ENCODE results near the gene MYBPC3. TPM values are rescaled to one million over a fixed set of nuclear protein-coding genes. Genes with fewer than 3 reads are reported as not detected.

The MYBPC3 gene
- total RNA-seq, 1 donor from 2014 or later = not detected

- Mint-ChIP-seq H3K4me1 (ENCODE audit: low read depth, unreplicated experiment) (no peaks in the 10 kb centered on the region), H3K27me3 (ENCODE audit: low read depth, unreplicated experiment) (peaks cover 12% of the 10 kb centered on the region), H3K27ac (ENCODE audit: unreplicated experiment) (no peak overlapping the region), H3K9me3 (ENCODE audit: unreplicated experiment) (no peaks in the 10 kb centered on the region), H3K4me3 (ENCODE audit: unreplicated experiment) (no peak overlapping the region), H3K36me3 (ENCODE audit: low read depth, unreplicated experiment) (peaks cover 1% of the 10 kb centered on the region)
- no peaks in the 10 kb centered on the region for H3K4me1 ChIP-seq (ENCODE audit: insufficient read depth, low read length)
- H3K4me3 ChIP-seq (ENCODE audit: insufficient read depth, low read depth, low read length) = no peak overlapping the region
- no peaks in the 10 kb centered on the region for H4K20me1 ChIP-seq (ENCODE audit: insufficient read depth, low read length)
- H3K79me2 ChIP-seq (ENCODE audit: insufficient read depth, low read length) = no peaks in the 10 kb centered on the region
- DNase-seq (ENCODE audit: low read depth) (no peak), FAIRE-seq (no peak)
- H3K4me2 ChIP-seq (ENCODE audit: low read length) = no peak overlapping the region
- TF ChIP-seq CTCF (IDR thresholded peaks at IDR 0.05; ENCODE audit: insufficient read depth, low read depth, low read length) (no peak), EZH2 (IDR thresholded peaks at IDR 0.05; ENCODE audit: insufficient read depth, low read length) (no peak)
- no peak overlapping the region for H2AFZ ChIP-seq (ENCODE audit: low read depth, low read length)
- no peak overlapping the region for H3K9ac ChIP-seq (ENCODE audit: low read length)
- H3K9me3 ChIP-seq (ENCODE audit: insufficient read depth, low read depth, low read length) = no peaks in the 10 kb centered on the region
- peaks cover 6% of the 10 kb centered on the region for H3K27me3 ChIP-seq (ENCODE audit: insufficient read depth, low read length)
- H3K27ac ChIP-seq (ENCODE audit: low read depth, low read length) = no peak overlapping the region
- no peaks in the 10 kb centered on the region for H3K36me3 ChIP-seq (ENCODE audit: insufficient read depth, low read length)
Observed at GRCh38 chr11:47350315-47350714, 2.2 kb downstream of the MYBPC3 start.

GRCh38 chr11:47349521-47350095 lies 2.9 kb downstream of the MYBPC3 start:
- peaks cover 1% of the 10 kb centered on the region for H3K36me3 Mint-ChIP-seq (ENCODE audit: low read depth, unreplicated experiment)
- Histone ChIP-seq H2AFZ (ENCODE audit: low read depth, low read length) (no peak overlapping the region), H3K4me1 (ENCODE audit: insufficient read depth, low read length) (no peaks in the 10 kb centered on the region), H3K27ac (ENCODE audit: low read depth, low read length) (no peak overlapping the region), H3K4me2 (ENCODE audit: low read length) (no peak overlapping the region), H4K20me1 (ENCODE audit: insufficient read depth, low read length) (no peaks in the 10 kb centered on the region), H3K79me2 (ENCODE audit: insufficient read depth, low read length) (no peaks in the 10 kb centered on the region), H3K4me3 (ENCODE audit: insufficient read depth, low read depth, low read length) (no peak overlapping the region), H3K9me3 (ENCODE audit: insufficient read depth, low read depth, low read length) (no peaks in the 10 kb centered on the region), H3K36me3 (ENCODE audit: insufficient read depth, low read length) (no peaks in the 10 kb centered on the region), H3K27me3 (ENCODE audit: insufficient read depth, low read length) (peaks cover 6% of the 10 kb centered on the region), H3K9ac (ENCODE audit: low read length) (no peak overlapping the region)
- TF ChIP-seq CTCF (IDR thresholded peaks at IDR 0.05; ENCODE audit: insufficient read depth, low read depth, low read length) = no peak
- TF ChIP-seq EZH2 (IDR thresholded peaks at IDR 0.05; ENCODE audit: insufficient read depth, low read length) = no peak
- H3K9me3 Mint-ChIP-seq (ENCODE audit: unreplicated experiment) = no peaks in the 10 kb centered on the region
- H3K27ac Mint-ChIP-seq (ENCODE audit: unreplicated experiment) = no peak overlapping the region
- DNase-seq (ENCODE audit: low read depth) = no peak
- no peak overlapping the region for H3K4me3 Mint-ChIP-seq (ENCODE audit: unreplicated experiment)
- peaks cover 13% of the 10 kb centered on the region for H3K27me3 Mint-ChIP-seq (ENCODE audit: low read depth, unreplicated experiment)
- no peak for FAIRE-seq
- no peaks in the 10 kb centered on the region for H3K4me1 Mint-ChIP-seq (ENCODE audit: low read depth, unreplicated experiment)

- H3K9me3 ChIP-seq (ENCODE audit: insufficient read depth, low read depth, low read length) = no peaks in the 10 kb centered on the region
- H3K36me3 Mint-ChIP-seq (ENCODE audit: low read depth, unreplicated experiment) = peaks cover 1% of the 10 kb centered on the region
- H3K27me3 Mint-ChIP-seq (ENCODE audit: low read depth, unreplicated experiment) = peaks cover 18% of the 10 kb centered on the region
- DNase-seq (ENCODE audit: low read depth) (no peak), FAIRE-seq (no peak)
- no peaks in the 10 kb centered on the region for H3K36me3 ChIP-seq (ENCODE audit: insufficient read depth, low read length)
- no peaks in the 10 kb centered on the region for H3K79me2 ChIP-seq (ENCODE audit: insufficient read depth, low read length)
- no peak overlapping the region for H3K4me2 ChIP-seq (ENCODE audit: low read length)
- H3K9me3 Mint-ChIP-seq (ENCODE audit: unreplicated experiment) = no peaks in the 10 kb centered on the region
- no peak overlapping the region for H2AFZ ChIP-seq (ENCODE audit: low read depth, low read length)
- H3K4me1 Mint-ChIP-seq (ENCODE audit: low read depth, unreplicated experiment) = no peaks in the 10 kb centered on the region
- TF ChIP-seq EZH2 (IDR thresholded peaks at IDR 0.05; ENCODE audit: insufficient read depth, low read length) = no peak
- TF ChIP-seq CTCF (IDR thresholded peaks at IDR 0.05; ENCODE audit: insufficient read depth, low read depth, low read length) = peak; percentile 10
- H3K4me3 ChIP-seq (ENCODE audit: insufficient read depth, low read depth, low read length) = no peak overlapping the region
- no peaks in the 10 kb centered on the region for H3K4me1 ChIP-seq (ENCODE audit: insufficient read depth, low read length)
- H3K27me3 ChIP-seq (ENCODE audit: insufficient read depth, low read length) = peaks cover 9% of the 10 kb centered on the region
- no peak overlapping the region for H3K4me3 Mint-ChIP-seq (ENCODE audit: unreplicated experiment)
- H3K27ac ChIP-seq (ENCODE audit: low read depth, low read length) = no peak overlapping the region
- H3K27ac Mint-ChIP-seq (ENCODE audit: unreplicated experiment) = no peak overlapping the region
- H3K9ac ChIP-seq (ENCODE audit: low read length) = no peak overlapping the region
- H4K20me1 ChIP-seq (ENCODE audit: insufficient read depth, low read length) = no peaks in the 10 kb centered on the region
Observed at GRCh38 chr11:47348859-47349258, 3.6 kb downstream of the MYBPC3 start.
